ENCODE measurements around the gene CGREF1.
A peak's percentile ranks its signal among the peaks of the same experiment; 100 is the strongest.

Gene CGREF1

DNA sequence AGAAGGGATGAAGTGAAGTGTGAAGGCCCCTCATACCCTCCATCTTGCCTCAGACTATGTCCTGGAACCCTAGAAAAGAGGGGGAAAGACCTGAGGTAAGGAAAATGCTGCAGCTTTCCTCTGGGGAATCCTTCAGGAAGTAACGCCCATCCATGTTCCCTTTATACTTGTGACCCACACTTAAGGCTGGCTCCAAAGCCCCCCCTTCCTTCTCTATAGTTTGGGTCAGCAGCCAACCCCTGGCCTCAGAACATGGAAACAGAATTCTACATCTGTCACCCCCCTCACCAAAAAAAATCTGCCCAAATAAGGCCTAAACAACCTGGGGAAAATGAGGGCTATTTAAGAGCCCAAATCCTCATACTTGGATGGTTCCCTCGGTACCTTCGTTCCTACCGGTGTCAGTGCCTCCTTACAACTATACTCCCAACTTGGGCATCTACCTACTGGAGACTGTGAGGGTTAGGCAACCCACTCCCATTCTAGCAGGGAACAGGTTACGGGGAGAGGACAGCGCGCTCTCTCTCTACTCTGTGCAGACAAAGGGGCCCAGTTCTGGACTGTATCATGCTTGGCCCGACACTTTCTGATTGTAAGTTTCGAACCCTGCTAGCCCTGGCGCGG lies 48.2 kb downstream of the CGREF1 start:
- peak overlapping the region; percentile 99 for H3K4me3 ChIP-seq (replicated peaks; ENCODE audit: low read depth, low read length)
- DNase-seq (ENCODE audit: extremely low read depth, insufficient read length) = no peak
- H3K36me3 ChIP-seq (ENCODE audit: control insufficient read depth, insufficient read depth, low read length) = peaks cover 19% of the 10 kb centered on the region
- H3K27me3 ChIP-seq (replicated peaks; ENCODE audit: control insufficient read depth, insufficient read depth, low read length) = no peaks in the 10 kb centered on the region
- TF ChIP-seq, protein P1, sequence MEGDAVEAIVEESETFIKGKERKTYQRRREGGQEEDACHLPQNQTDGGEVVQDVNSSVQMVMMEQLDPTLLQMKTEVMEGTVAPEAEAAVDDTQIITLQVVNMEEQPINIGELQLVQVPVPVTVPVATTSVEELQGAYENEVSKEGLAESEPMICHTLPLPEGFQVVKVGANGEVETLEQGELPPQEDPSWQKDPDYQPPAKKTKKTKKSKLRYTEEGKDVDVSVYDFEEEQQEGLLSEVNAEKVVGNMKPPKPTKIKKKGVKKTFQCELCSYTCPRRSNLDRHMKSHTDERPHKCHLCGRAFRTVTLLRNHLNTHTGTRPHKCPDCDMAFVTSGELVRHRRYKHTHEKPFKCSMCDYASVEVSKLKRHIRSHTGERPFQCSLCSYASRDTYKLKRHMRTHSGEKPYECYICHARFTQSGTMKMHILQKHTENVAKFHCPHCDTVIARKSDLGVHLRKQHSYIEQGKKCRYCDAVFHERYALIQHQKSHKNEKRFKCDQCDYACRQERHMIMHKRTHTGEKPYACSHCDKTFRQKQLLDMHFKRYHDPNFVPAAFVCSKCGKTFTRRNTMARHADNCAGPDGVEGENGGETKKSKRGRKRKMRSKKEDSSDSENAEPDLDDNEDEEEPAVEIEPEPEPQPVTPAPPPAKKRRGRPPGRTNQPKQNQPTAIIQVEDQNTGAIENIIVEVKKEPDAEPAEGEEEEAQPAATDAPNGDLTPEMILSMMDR (IDR thresholded peaks at IDR 0.05; ENCODE audit: insufficient read depth, low read length, poor library complexity, severe bottlenecking) = no peak

DNA sequence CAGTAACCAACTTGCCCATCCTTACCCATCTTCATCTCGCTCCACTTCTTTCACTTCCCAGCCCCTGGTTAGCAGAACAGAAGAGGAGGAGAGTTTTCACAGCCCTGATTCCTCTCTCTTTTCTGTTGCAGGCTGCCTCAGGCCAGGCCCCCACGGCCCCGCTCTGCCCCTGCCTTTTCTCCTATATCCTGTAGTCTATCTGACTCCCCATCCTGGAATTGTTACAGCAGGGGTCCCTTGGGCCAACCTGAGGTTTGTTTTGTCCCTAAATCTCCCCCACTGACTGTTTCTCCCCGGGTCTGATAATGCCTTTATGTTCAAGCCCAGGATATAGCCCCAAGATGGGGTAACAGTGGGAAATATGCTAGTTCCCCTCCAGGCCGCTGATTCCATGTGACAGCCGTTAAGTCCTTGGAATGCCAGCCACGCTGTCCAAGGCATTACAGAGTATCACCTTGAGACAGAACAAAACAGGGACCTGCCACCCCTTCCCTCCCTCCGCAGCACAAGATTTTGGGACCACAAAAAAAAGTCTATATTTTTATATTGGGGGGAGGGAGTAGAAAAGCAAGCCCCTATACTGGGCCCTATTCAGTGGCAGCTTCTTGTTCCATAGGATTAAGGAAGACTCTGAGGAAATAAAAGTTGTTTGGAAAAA lies 48.8 kb downstream of the CGREF1 start:
- Histone ChIP-seq H3K36me3 (ENCODE audit: control insufficient read depth, insufficient read depth, low read length) (peaks cover 21% of the 10 kb centered on the region), H3K4me3 (replicated peaks; ENCODE audit: low read depth, low read length) (peak overlapping the region; percentile 99), H3K27me3 (replicated peaks; ENCODE audit: control insufficient read depth, insufficient read depth, low read length) (no peaks in the 10 kb centered on the region)
- TF ChIP-seq, protein P1 (IDR thresholded peaks at IDR 0.05; ENCODE audit: insufficient read depth, low read length, poor library complexity, severe bottlenecking) = no peak
- no peak for DNase-seq (ENCODE audit: extremely low read depth, insufficient read length)

DNA sequence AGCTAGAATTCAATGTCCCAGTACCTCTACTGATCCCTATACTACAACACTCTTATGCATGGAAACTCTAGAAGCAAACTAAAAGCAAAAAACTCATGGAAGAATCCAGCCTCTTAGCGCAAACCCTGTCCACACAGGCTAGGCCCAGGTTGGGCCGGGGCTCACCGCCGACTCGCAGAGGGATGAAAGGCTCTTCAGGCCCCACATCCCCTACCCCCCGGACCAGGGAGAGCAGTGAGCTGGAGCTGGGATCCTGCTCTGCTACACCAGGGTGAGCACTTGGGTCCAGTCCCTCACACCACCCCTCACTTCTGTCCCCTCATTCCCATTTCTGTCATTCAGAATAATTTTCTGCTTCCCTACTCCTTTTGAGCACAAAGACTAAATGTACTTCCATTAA lies 49.5 kb downstream of the CGREF1 start:
- no peak for DNase-seq (ENCODE audit: extremely low read depth, insufficient read length)
- no peak overlapping the region for H3K4me3 ChIP-seq (replicated peaks; ENCODE audit: low read depth, low read length)

DNA sequence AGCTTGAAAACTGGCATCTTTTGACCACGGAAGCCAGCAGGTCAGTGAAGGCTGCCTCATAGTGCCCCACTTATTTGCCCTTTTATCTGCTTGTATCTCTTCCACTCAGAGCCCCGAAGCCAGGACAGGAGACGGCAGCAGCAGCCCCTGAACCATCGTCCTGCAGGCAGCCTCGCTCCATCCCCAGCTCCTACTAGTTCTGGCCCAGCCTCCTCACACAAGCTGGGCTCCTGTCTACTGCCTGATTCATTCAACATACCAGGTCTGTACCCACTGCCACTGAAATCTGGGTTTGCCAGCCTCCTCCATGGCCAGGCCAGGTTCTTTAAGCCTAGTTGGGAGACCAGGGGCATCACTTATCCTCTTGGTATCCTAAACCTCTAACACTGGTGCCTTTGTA lies 51.5 kb downstream of the CGREF1 start:
- DNase-seq (ENCODE audit: extremely low read depth, insufficient read length) = no peak
- no peak overlapping the region for H3K4me3 ChIP-seq (replicated peaks; ENCODE audit: low read depth, low read length)
- no peaks in the 10 kb centered on the region for H3K27me3 ChIP-seq (replicated peaks; ENCODE audit: control insufficient read depth, insufficient read depth, low read length)
- peaks cover 21% of the 10 kb centered on the region for H3K36me3 ChIP-seq (ENCODE audit: control insufficient read depth, insufficient read depth, low read length)
- TF ChIP-seq, protein P1 (IDR thresholded peaks at IDR 0.05; ENCODE audit: insufficient read depth, low read length, poor library complexity, severe bottlenecking) = no peak

More for the DNA sequence above, 49.5 kb downstream of the CGREF1 start:
- TF ChIP-seq, protein P1 (IDR thresholded peaks at IDR 0.05; ENCODE audit: insufficient read depth, low read length, poor library complexity, severe bottlenecking) = no peak
- Histone ChIP-seq H3K36me3 (ENCODE audit: control insufficient read depth, insufficient read depth, low read length) (peaks cover 21% of the 10 kb centered on the region), H3K27me3 (replicated peaks; ENCODE audit: control insufficient read depth, insufficient read depth, low read length) (no peaks in the 10 kb centered on the region)

DNA sequence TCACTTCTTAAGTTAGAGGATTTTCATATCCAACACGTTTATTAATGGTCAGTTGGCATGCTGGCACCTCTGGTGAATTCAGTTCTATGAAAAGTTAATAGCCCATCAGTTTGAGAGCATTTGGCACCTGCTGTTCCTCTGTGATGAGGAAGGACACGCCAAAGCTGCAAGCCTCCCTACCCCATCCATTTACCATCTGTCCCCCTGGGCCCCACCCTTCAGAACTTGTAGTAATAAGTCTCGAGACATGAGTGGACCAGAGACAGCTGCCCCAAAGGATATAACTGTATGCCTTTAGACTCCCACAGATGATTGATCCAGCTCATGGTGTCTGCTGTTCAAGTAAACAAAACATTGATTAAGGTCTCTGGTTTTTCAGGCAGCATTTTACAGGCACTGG lies 53.8 kb downstream of the CGREF1 start:
- H3K4me3 ChIP-seq (replicated peaks; ENCODE audit: low read depth, low read length) = no peak overlapping the region
- TF ChIP-seq, protein P1 (IDR thresholded peaks at IDR 0.05; ENCODE audit: insufficient read depth, low read length, poor library complexity, severe bottlenecking) = no peak
- H3K27me3 ChIP-seq (replicated peaks; ENCODE audit: control insufficient read depth, insufficient read depth, low read length) = no peaks in the 10 kb centered on the region
- H3K36me3 ChIP-seq (ENCODE audit: control insufficient read depth, insufficient read depth, low read length) = peaks cover 21% of the 10 kb centered on the region
- no peak for DNase-seq (ENCODE audit: extremely low read depth, insufficient read length)
